Cardiac muscle cell (in vitro differentiated cells and primary cell): ENCODE results near the gene CDK18. TPM values are rescaled to one million over a fixed set of nuclear protein-coding genes. Genes with fewer than 3 reads are reported as not detected.

Experiments used
- DNase-seq, 2 donors: peaks; one replicate each; pipeline versions ENCODE4 v3.0.0 to v3.0.0-alpha.2; 2010 to 2017; ENCODE audit warnings: low read depth in 1 of 2, low spot score in 1 of 2
- H3K27ac ChIP-seq: fragments of 200-600 bp; sonication (generic); 2 replicates; pipeline ENCODE4 v1.5.1; 2016
- H3K27me3 ChIP-seq: fragments of 200-600 bp; sonication (generic); 2 replicates; pipeline ENCODE4 v1.6.0; 2016; ENCODE audit warnings: control low read depth
- H3K36me3 ChIP-seq: fragments of 200-600 bp; sonication (generic); 2 replicates; pipeline ENCODE4 v1.5.1; 2016; ENCODE audit warnings: control low read depth
- H3K4me1 ChIP-seq: fragments of 200-600 bp; sonication (generic); 2 replicates; pipeline ENCODE4 v1.8.1; 2017; ENCODE audit warnings: low read depth, mild to moderate bottlenecking, mixed run types
- H3K4me3 ChIP-seq: fragments of 200-600 bp; sonication (generic); 2 replicates; pipeline ENCODE4 v1.5.1; 2016; ENCODE audit warnings: mild to moderate bottlenecking
- H3K9me3 ChIP-seq: fragments of 200-600 bp; sonication (generic); 2 replicates; pipeline ENCODE4 v1.5.1; 2017; ENCODE audit warnings: low read depth, mild to moderate bottlenecking, control low read depth
- polyA plus RNA-seq: library from polyadenylated mRNA; unstranded; fragments of >200 nt; fragmentation: Nextera tagmentation; extraction: Ambion mirVana; gene quantifications from 2 replicates; pipeline ENCODE4 v1.2.1, GENCODE V29; 2016
- total RNA-seq: library from RNA; depleted of rRNA; stranded (reverse); fragments of >200 nt; gene quantifications from 2 replicates; pipeline ENCODE4 v1.2.3, GENCODE V29; 2016
- TF ChIP-seq, protein P1 (sequence below): IDR thresholded peaks from 2 replicates; pipeline ENCODE4 v1.5.1; 2012; ENCODE audit warnings: low read depth, mild to moderate bottlenecking, low read length

Gene CDK18
- total and polyA plus RNA-seq, 2 experiments from 2014 or later: 29.8 to 42.0 TPM

DNA sequence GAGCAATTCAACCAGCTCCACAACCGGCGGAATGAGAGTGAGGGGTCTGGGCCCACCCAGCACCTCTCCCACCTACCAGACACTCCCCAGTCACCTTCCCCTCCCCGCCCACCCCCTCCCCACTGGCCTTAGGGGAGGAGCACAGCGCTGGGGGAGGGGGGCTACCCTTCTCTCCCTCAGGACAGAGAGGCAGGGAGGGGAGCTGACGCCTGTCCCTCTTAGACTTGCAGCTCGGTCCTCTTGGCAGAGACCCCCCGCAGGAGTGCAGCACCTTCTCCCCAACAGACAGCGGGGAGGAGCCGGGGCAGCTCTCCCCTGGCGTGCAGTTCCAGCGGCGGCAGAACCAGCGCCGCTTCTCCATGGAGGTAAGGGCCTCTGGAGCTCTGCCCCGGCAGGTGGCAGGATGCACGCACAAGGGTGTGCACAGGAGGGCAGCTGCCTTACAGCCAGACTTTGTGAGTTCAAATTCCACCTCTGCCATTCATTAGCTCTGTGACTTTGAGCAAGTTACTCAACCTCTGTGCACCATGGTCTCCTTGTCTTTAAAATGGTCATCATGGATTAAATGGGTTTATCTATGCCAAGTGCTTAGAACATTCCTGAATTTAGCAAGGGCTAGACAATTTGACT is 18.9 kb downstream of the CDK18 start:
- no peak for DNase-seq
- no peaks in the 10 kb centered on the region for H3K9me3 ChIP-seq
- no peaks in the 10 kb centered on the region for H3K27me3 ChIP-seq
- TF ChIP-seq, protein P1, sequence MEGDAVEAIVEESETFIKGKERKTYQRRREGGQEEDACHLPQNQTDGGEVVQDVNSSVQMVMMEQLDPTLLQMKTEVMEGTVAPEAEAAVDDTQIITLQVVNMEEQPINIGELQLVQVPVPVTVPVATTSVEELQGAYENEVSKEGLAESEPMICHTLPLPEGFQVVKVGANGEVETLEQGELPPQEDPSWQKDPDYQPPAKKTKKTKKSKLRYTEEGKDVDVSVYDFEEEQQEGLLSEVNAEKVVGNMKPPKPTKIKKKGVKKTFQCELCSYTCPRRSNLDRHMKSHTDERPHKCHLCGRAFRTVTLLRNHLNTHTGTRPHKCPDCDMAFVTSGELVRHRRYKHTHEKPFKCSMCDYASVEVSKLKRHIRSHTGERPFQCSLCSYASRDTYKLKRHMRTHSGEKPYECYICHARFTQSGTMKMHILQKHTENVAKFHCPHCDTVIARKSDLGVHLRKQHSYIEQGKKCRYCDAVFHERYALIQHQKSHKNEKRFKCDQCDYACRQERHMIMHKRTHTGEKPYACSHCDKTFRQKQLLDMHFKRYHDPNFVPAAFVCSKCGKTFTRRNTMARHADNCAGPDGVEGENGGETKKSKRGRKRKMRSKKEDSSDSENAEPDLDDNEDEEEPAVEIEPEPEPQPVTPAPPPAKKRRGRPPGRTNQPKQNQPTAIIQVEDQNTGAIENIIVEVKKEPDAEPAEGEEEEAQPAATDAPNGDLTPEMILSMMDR: no peak
- H3K4me3 ChIP-seq: no peak overlapping the region
- no peak overlapping the region for H3K27ac ChIP-seq
- H3K4me1 ChIP-seq: no peaks in the 10 kb centered on the region
- H3K36me3 ChIP-seq: no peaks in the 10 kb centered on the region

DNA sequence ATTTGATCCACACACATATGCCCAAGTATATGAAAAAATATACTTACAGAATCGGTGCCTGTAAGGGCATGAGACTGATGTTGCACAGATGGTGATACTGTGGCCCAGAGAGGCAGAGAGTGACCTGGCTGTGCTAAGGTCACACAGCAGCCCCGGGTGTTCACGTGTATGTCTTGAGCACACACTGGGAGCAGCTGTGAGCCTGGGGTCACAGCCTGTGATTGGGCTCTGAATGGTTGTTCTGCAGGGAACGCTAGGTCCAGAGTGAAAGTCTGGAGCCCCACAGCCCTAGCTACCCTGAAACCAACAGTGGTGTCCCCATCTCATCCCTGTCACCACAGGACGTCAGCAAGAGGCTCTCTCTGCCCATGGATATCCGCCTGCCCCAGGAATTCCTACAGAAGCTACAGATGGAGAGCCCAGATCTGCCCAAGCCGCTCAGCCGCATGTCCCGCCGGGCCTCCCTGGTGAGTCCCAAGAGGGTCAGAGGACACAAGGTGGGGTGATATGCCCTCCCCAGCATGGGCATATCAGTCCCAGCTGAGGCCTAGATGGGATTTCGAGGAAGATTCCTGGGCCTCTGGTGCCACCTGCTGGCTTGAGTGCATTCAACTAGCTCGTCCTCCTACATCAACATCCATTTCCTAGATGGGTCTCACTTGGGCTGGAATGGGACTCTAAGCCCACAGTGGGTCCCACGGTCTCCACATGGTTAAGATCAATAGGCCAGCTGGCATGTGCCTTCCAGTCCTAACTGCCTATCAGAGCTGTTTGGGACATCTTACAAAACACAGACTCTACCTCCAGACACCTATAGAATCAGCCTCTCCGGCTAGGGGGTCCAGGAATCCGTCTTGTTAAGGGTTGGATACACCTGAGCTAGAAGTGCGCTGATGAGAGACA is 19.7 kb downstream of the CDK18 start:
- DNase-seq: peak; percentile 72 to 73
- Histone ChIP-seq H3K4me3 (no peak overlapping the region), H3K27me3 (no peaks in the 10 kb centered on the region), H3K36me3 (no peaks in the 10 kb centered on the region), H3K27ac (no peak overlapping the region), H3K9me3 (no peaks in the 10 kb centered on the region), H3K4me1 (no peaks in the 10 kb centered on the region)
- TF ChIP-seq, protein P1: peak; percentile 82

DNA sequence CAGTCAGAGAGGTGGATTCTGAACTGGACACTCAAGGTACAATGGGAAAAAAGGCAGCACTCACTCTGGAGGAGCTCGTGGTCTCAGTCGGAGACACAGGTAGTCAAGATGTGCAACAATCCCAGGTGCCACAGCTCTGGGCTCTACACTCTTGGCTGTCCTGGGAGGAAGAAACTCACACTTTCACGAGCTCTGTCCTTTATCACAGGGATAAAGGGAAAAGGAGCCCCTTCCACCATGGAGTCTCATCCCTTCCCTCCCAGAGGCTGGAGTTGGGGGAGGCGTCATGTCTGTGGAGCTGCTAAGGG is 20.3 kb downstream of the CDK18 start:
- no peak for DNase-seq
- H3K9me3 ChIP-seq: no peaks in the 10 kb centered on the region
- TF ChIP-seq, protein P1: no peak
- H3K27me3 ChIP-seq: no peaks in the 10 kb centered on the region
- H3K4me3 ChIP-seq: no peak overlapping the region
- no peaks in the 10 kb centered on the region for H3K4me1 ChIP-seq
- H3K27ac ChIP-seq: no peak overlapping the region
- no peaks in the 10 kb centered on the region for H3K36me3 ChIP-seq

DNA sequence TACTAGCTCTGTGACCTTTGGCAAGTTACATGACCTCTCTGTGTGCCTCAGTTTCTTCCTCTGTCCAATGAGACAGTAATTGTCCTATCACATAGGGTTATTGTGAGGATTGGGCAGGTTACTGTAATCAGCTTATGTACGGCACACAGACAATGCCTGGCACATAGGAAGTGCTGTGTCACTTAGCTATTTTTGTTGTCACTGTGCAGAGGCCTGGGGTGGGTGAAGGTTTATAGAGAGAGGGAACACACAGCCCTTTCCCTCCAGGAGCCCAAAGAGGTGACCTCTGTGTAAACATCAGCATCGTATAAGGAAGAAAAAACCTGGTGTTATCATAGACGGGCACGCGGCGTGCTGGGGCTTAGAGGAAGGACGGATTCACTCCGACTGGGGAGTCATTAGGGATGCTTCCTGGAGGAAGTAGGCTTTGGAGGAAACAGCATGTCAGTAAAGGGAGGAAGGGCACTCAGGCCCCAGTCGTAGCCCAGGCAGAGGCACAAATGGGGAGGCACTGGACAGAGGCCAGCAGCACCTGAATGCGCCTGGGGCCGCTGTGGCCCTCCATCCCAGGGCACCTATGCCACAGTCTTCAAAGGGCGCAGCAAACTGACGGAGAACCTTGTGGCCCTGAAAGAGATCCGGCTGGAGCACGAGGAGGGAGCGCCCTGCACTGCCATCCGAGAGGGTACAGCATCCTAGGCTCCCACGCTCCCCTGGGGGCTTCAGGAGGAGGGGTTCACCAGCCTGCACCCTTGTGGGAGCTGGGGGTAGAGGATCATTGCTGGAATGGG is 21.2 kb downstream of the CDK18 start:
- Histone ChIP-seq H3K4me3 (no peak overlapping the region), H3K9me3 (no peaks in the 10 kb centered on the region), H3K27me3 (no peaks in the 10 kb centered on the region), H3K4me1 (no peaks in the 10 kb centered on the region), H3K36me3 (no peaks in the 10 kb centered on the region), H3K27ac (no peak overlapping the region)
- no peak for DNase-seq
- TF ChIP-seq, protein P1: no peak

DNA sequence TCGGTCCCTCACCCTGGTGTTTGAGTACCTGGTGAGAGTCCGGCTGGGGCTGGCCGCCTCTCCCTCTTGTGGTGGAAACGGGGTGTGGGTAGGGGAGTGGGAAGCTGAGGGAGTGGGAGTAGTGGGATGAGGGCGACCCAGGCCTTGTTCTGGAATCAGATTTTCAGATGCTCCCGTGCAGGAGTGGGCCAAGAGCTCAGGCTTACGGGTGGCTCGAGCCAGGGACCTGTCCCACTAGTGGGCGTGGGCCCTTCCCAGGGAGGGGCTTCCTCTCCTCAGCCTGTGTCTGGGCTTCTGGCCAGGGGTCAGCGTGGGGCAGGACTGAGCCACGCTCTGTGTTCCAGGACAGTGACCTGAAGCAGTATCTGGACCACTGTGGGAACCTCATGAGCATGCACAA is 22.0 kb downstream of the CDK18 start:
- Histone ChIP-seq H3K27me3 (no peaks in the 10 kb centered on the region), H3K4me3 (no peak overlapping the region), H3K9me3 (no peaks in the 10 kb centered on the region), H3K27ac (no peak overlapping the region), H3K36me3 (no peaks in the 10 kb centered on the region), H3K4me1 (no peaks in the 10 kb centered on the region)
- TF ChIP-seq, protein P1: no peak
- DNase-seq: no peak
